GM12801 (cell line): ENCODE data around the gene PTPRN2.

Experiments
- CTCF ChIP-seq: IDR thresholded peaks from one replicate; pipeline ENCODE4 v1.5.1; 2011; ENCODE audit warnings: control low read depth; ENCODE audit not compliant: insufficient read length; ENCODE audit errors: extremely low read depth

Gene PTPRN2

GRCh38 chr7:157840914-157841772 lies 746.5 kb downstream of the PTPRN2 start:
- TF ChIP-seq CTCF: no peak

GRCh38 chr7:157840174-157840913 lies 747.3 kb downstream of the PTPRN2 start:
- no peak for TF ChIP-seq CTCF

GRCh38 chr7:157839672-157840167 lies 747.9 kb downstream of the PTPRN2 start:
- TF ChIP-seq CTCF: no peak

GRCh38 chr7:157839226-157839625 lies 748.4 kb downstream of the PTPRN2 start:
- no peak for TF ChIP-seq CTCF

- TF ChIP-seq CTCF: no peak
Observed at GRCh38 chr7:157837561-157837960, 750.1 kb downstream of the PTPRN2 start.

GRCh38 chr7:157837047-157837446 lies 750.6 kb downstream of the PTPRN2 start:
- TF ChIP-seq CTCF: no peak

- TF ChIP-seq CTCF: no peak
Observed at GRCh38 chr7:157834501-157835163, 753.0 kb downstream of the PTPRN2 start.
